ENCODE data around the gene VPS29. TPM values are rescaled to one million over a fixed set of nuclear protein-coding genes. Genes with fewer than 3 reads are reported as not detected.

VPS29 gene
- total RNA-seq, 1 experiment from 2014 or later: 66.3 TPM

DNA sequence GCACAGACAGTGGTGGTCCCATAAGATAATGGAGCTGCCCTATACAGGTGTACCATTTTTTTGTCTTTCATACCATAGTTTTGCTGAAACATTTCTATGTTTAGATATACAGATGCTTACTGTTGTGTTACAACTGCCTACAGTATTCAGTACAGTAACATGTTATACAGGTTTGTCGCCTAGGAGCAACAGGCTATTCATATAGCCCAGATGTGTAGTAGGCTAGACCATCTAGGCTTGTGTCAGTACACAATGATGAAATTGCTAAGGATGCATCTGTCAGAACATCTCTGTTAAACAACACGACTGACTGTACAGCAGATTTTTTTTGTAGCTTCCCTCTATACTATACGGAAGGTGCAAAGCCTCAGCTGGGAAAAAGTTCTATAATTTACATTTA lies 30.7 kb upstream of the VPS29 start:
- ChIA-PET POLR2A (no interaction called here), CTCF (no interaction called here)
- Mint-ChIP-seq H3K27ac (no peak overlapping the region), H3K4me1 (peaks cover 7% of the 10 kb centered on the region), H3K4me3 (no peak overlapping the region), H3K36me3 (peaks cover 12% of the 10 kb centered on the region), H3K9me3 (no peaks in the 10 kb centered on the region), H3K27me3 (ENCODE audit: low read depth) (no peaks in the 10 kb centered on the region)
- DNase-seq (ENCODE audit: low spot score) (no peak), ATAC-seq (no peak)
- TF ChIP-seq ZNF671 (CRISPR knock-in tag; IDR thresholded peaks at IDR 0.05): no peak
- TF ChIP-seq TEAD1 (CRISPR knock-in tag; IDR thresholded peaks at IDR 0.05): no peak
- TF ChIP-seq ZNF121 (CRISPR knock-in tag; IDR thresholded peaks at IDR 0.05): no peak
- TF ChIP-seq FOXJ3 (CRISPR knock-in tag; IDR thresholded peaks at IDR 0.05; ENCODE audit: borderline replicate concordance): no peak
- TF ChIP-seq, protein P1, sequence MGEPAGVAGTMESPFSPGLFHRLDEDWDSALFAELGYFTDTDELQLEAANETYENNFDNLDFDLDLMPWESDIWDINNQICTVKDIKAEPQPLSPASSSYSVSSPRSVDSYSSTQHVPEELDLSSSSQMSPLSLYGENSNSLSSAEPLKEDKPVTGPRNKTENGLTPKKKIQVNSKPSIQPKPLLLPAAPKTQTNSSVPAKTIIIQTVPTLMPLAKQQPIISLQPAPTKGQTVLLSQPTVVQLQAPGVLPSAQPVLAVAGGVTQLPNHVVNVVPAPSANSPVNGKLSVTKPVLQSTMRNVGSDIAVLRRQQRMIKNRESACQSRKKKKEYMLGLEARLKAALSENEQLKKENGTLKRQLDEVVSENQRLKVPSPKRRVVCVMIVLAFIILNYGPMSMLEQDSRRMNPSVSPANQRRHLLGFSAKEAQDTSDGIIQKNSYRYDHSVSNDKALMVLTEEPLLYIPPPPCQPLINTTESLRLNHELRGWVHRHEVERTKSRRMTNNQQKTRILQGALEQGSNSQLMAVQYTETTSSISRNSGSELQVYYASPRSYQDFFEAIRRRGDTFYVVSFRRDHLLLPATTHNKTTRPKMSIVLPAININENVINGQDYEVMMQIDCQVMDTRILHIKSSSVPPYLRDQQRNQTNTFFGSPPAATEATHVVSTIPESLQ (CRISPR knock-in tag; IDR thresholded peaks at IDR 0.05): no peak

DNA sequence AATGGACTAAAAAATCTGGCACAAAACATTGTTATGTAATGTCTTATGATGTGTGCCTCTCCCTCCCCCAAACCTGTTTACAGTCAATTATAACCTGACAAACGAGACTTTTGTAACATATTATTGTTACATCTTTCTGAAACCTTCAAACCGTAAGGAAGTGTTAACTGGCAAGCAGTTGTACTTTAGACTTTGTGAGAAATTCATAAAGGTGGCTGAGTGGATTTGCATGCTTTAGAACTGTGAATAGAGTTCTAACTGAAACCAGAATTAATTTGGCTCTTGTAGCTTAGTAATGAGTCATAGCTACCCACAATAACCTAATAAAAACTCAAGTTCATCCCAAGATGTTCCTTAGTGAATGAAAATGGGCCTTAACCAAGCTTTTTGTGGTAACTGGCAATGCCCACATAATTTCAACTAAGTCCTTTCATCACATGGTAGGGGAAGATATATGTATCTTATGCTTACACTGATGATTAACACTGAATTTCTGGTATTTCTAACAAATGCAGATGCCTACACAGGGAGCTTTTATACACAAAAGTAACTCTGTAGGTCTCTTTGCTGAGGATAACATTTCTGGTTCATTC lies 29.9 kb upstream of the VPS29 start:
- ChIA-PET POLR2A (no interaction called here), CTCF (no interaction called here)
- Mint-ChIP-seq H3K4me1 (peaks cover 7% of the 10 kb centered on the region), H3K4me3 (no peak overlapping the region), H3K36me3 (peaks cover 9% of the 10 kb centered on the region), H3K27ac (0 out of 2 replicates have a peak overlapping the region, but pooled peaks have one; percentile 21), H3K27me3 (ENCODE audit: low read depth) (no peaks in the 10 kb centered on the region), H3K9me3 (no peaks in the 10 kb centered on the region)
- TF ChIP-seq TP53 (CRISPR knock-in tag; IDR thresholded peaks at IDR 0.05) (no peak), JUN (CRISPR knock-in tag; IDR thresholded peaks at IDR 0.05) (no peak), RELA (CRISPR knock-in tag; IDR thresholded peaks at IDR 0.05; ENCODE audit: borderline replicate concordance) (no peak), FOXJ3 (CRISPR knock-in tag; IDR thresholded peaks at IDR 0.05; ENCODE audit: borderline replicate concordance) (no peak)
- TF ChIP-seq, protein P2, sequence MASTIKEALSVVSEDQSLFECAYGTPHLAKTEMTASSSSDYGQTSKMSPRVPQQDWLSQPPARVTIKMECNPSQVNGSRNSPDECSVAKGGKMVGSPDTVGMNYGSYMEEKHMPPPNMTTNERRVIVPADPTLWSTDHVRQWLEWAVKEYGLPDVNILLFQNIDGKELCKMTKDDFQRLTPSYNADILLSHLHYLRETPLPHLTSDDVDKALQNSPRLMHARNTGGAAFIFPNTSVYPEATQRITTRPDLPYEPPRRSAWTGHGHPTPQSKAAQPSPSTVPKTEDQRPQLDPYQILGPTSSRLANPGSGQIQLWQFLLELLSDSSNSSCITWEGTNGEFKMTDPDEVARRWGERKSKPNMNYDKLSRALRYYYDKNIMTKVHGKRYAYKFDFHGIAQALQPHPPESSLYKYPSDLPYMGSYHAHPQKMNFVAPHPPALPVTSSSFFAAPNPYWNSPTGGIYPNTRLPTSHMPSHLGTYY (CRISPR knock-in tag; IDR thresholded peaks at IDR 0.05): no peak
- TF ChIP-seq, protein P3, sequence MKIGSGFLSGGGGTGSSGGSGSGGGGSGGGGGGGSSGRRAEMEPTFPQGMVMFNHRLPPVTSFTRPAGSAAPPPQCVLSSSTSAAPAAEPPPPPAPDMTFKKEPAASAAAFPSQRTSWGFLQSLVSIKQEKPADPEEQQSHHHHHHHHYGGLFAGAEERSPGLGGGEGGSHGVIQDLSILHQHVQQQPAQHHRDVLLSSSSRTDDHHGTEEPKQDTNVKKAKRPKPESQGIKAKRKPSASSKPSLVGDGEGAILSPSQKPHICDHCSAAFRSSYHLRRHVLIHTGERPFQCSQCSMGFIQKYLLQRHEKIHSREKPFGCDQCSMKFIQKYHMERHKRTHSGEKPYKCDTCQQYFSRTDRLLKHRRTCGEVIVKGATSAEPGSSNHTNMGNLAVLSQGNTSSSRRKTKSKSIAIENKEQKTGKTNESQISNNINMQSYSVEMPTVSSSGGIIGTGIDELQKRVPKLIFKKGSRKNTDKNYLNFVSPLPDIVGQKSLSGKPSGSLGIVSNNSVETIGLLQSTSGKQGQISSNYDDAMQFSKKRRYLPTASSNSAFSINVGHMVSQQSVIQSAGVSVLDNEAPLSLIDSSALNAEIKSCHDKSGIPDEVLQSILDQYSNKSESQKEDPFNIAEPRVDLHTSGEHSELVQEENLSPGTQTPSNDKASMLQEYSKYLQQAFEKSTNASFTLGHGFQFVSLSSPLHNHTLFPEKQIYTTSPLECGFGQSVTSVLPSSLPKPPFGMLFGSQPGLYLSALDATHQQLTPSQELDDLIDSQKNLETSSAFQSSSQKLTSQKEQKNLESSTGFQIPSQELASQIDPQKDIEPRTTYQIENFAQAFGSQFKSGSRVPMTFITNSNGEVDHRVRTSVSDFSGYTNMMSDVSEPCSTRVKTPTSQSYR (CRISPR knock-in tag; IDR thresholded peaks at IDR 0.05): no peak
- TF ChIP-seq, protein P4, sequence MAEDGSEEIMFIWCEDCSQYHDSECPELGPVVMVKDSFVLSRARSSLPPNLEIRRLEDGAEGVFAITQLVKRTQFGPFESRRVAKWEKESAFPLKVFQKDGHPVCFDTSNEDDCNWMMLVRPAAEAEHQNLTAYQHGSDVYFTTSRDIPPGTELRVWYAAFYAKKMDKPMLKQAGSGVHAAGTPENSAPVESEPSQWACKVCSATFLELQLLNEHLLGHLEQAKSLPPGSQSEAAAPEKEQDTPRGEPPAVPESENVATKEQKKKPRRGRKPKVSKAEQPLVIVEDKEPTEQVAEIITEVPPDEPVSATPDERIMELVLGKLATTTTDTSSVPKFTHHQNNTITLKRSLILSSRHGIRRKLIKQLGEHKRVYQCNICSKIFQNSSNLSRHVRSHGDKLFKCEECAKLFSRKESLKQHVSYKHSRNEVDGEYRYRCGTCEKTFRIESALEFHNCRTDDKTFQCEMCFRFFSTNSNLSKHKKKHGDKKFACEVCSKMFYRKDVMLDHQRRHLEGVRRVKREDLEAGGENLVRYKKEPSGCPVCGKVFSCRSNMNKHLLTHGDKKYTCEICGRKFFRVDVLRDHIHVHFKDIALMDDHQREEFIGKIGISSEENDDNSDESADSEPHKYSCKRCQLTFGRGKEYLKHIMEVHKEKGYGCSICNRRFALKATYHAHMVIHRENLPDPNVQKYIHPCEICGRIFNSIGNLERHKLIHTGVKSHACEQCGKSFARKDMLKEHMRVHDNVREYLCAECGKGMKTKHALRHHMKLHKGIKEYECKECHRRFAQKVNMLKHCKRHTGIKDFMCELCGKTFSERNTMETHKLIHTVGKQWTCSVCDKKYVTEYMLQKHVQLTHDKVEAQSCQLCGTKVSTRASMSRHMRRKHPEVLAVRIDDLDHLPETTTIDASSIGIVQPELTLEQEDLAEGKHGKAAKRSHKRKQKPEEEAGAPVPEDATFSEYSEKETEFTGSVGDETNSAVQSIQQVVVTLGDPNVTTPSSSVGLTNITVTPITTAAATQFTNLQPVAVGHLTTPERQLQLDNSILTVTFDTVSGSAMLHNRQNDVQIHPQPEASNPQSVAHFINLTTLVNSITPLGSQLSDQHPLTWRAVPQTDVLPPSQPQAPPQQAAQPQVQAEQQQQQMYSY (CRISPR knock-in tag; IDR thresholded peaks at IDR 0.05): no peak
- ATAC-seq: no peak
- DNase-seq (ENCODE audit: low spot score): no peak

DNA sequence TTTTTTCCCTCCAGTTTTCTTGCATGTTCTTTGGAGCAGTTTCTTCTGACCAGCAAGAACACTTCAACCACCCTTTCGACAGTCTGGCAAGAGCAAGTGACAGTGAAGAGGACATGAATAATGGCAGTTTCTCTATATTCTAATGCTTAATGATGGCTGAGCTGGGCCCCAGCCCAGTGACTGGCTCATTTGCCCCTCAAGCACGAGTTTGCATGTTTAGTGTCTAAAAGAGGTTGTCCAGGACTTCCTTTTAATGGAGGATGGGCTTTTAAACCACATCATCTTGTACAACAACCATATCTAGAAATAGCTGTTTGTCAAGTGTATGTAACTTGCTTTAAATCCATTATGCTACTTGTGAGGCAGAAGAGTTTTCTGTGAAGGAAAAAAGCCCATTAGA lies 28.6 kb upstream of the VPS29 start:
- no peak for ATAC-seq
- TF ChIP-seq GRHL2 (CRISPR knock-in tag; IDR thresholded peaks at IDR 0.05; ENCODE audit: insufficient replicate concordance, severe bottlenecking): no peak
- no peak for DNase-seq (ENCODE audit: low spot score)
- no peaks in the 10 kb centered on the region for H3K27me3 Mint-ChIP-seq (ENCODE audit: low read depth)
- H3K4me3 Mint-ChIP-seq: no peak overlapping the region
- no peaks in the 10 kb centered on the region for H3K9me3 Mint-ChIP-seq
- peaks cover 7% of the 10 kb centered on the region for H3K4me1 Mint-ChIP-seq
- H3K36me3 Mint-ChIP-seq: peaks cover 2% of the 10 kb centered on the region; the same call in 1 of the 2 replicates
- CTCF ChIA-PET: interaction anchor here (0.9 kb wide), 1 partner anchor 62 kb away, joined by 3 read pairs; the partner anchor contains the start of gene FAM216A
- no peak overlapping the region for H3K27ac Mint-ChIP-seq
- POLR2A ChIA-PET: no interaction called here

Data from WTC11 (cell line).